TTC549 (cell line): ENCODE data around the gene CASTOR1.

Experiments
- FAIRE-seq: peaks from 2 replicates; lab custom pipeline; 2012; peaks lifted over from hg19 to GRCh38; lab: Jason Lieb, UNC

The CASTOR1 gene

DNA sequence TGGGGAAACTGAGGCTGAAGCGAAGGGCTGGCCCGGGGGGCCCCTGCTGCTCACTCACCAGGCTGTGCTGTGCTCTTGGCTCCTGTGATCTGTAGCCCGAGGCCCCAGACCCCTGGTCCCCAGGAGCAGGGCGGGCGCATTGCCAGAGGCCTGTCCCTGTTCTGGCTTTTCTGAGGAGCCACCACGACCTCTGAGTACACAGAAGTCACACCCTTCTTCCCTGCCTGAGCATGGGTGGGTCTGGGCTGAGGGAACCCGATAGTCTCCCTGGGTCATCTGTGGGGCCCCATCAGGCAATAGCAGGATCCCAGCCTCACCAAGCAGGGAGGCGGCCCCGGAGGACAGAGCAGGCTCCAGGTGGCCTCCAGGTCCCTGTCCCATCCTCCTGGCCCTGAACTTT, 5.1 kb downstream of the CASTOR1 start:
- FAIRE-seq = no peak

DNA sequence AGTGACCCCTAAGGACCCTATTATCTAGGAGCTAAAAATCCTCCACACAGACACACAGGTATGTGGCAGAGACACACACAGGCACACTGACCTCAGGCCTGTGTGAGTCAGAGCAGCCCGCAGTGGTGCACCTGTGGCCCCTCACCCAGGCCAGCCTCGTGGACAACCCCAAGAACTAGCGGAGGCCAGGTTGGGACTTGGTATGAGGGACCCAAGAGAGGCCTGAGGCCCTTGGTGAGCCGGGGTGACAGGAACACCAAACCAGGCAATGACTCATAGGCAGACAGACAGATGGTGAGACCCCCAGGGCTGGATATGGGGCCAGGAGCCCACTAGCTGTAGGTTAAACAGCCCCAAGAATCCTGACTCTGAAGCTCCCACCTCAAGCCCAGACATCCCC, 6.0 kb downstream of the CASTOR1 start:
- FAIRE-seq = no peak

DNA sequence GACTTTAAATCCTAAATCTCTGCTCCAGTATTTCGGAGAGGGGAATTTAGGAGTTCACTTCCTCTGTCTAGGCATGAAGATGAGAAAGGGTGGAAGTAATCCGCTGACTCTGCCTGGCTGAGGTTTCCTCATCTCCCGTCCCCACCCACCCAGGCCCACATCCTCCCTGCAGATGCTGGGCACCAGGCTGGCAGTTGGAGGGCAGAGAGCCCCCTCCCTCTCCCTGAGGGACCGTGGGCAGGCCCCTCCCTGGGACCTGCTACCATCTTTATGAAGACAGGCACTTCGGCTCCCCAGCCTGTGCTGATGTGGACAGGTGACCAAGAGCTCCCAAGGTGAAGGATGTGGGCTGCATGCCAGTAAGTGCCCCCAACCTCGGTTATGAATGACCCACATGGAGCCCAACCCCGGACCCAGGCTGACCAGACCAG, 6.7 kb downstream of the CASTOR1 start:
- no peak for FAIRE-seq

DNA sequence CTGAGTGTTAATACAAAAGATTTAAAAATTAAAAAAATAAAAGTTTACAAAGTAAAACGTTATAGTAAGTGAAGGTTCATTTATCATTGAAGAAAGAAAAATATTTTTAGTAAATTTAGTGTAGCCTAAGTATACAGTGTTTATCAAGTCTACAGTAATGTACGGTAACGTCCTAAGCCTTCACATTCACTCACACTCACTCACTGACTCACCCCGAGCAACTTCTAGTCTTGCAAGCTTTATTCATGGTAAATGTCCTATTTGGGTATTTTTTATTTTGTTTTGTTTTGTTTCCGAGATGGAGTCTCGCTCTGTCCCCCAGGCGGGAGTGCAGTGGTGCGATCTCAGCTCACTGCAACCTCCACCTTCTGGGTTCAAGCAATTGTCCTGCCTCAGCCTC, 8.8 kb downstream of the CASTOR1 start:
- FAIRE-seq = no peak

DNA sequence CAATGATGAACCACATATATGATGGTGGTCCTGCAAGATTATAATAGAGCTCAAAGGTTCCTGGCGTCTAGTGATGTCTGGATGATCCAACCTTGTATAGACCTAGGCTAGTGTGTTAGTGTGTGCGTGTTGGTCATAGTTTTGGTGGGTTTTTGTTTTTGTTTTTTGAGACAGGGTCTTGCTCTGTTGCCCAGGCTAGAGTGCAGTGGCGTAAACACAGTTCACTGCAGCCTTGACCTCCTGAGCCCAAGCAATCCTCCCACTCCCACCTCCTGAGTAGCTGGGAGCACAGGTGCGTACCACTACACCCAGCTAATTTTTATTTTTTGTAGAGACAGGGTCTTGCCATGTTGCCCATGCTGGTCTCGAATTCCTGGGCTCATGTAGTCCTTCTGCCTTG, 9.4 kb downstream of the CASTOR1 start:
- FAIRE-seq = no peak

DNA sequence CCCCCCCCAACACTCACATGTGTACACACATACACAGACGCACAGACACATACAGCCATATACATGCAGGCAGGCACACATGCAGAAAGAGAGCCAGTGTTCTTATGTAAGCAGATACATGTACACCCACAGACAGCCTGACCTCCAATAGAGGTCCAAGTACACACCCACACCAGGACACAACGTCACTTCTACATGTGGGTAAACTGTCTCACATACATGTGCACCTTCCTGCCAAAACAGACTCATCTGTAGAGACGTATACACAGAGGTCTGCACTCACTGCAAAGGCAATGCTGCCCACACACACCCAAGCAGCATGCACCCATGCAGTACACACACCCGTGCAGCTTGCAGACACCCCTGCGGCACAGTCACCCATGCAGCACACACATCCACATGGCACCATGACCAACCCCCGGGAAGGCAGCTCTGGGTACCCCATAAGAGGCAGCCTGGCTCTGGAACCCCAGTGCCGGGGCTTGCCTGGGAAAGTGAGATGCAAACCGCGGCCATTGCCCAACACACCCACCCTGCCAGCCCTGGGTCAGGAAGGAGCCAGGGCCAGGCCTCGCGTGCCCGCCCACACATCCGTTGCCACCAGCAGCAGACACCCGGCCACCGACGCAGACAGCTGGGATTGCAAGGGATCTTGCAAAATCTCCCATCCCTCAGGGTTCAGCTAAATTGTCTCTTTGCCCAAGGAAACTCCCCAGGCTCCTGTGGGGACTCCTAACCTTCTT, 10.1 kb downstream of the CASTOR1 start:
- no peak for FAIRE-seq

DNA sequence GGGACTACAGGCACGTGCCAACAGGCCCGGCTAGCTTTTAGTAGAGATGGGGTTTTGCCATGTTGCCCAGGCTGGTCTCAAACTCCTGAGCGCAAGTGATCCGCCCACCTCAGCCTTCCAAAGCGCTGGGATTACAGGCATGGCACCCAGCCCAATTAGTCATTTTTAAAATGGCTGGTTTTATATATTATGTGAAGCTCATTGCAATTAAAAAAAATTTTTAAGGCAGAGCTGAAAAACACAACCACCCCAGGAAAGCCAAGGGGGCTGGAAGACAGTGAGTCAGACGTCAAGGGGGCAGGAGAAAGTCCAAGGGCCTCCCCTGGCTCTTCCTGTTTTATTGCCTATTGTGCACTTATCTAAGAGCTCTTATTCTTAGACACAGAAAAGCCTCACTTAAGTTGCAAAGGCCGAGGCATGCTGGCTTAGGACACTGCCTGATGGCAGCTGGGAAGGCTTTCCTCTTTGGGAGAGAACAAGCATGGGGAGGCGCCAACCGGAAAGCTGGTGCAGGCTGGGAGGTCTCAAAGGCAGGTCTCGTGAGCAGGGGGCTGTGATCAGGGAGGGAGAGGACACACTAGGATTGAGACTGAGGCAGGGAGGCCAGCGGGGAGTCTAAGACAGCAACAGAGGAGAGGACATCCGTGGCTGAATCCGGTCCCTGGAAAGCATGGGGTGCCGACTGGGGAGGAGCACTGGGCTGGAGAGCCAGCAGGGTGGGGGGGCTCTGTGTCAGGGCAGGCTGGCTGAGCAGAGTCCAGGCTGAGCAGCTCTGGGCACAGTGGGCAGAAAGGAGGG, 11.6 kb downstream of the CASTOR1 start:
- no peak for FAIRE-seq

DNA sequence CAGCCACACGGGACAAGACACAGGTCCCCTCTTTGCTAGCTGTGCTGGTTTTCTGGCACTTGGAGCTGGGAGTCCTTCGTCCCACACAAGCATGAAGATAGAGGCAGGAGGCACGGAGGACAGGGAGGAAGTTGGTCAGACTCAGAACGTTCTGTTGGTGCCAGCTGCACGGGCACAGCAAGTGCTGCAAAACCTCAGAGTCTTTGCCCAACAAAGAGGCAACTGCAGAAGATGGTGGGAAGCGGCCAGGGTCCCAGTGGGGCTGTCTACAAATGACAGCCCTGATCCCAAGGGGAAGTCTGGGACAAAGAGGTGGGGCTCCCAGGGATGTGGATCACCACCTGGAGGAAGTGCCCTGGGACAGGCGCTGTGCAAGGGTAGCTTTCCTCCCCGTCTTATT, 13.3 kb downstream of the CASTOR1 start:
- no peak for FAIRE-seq

DNA sequence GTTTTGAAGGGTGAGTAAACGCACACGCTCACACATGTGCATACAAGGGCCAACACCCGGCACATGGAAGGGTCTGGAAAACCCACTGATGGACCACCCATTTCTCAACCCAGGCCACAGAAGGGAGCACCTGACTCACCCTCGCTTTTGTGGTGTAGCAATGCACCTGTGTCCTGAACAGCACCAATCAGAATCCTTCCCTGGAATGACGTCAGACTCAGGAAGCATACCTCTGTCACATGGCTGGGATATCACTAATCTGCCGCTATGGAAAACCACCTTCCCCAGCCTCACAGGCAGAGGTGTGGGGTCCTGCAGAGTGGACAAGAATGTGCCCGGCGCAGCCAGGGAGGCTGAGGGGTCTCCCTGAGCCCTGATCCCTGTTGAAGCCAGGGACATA, 13.7 kb downstream of the CASTOR1 start:
- FAIRE-seq = no peak

DNA sequence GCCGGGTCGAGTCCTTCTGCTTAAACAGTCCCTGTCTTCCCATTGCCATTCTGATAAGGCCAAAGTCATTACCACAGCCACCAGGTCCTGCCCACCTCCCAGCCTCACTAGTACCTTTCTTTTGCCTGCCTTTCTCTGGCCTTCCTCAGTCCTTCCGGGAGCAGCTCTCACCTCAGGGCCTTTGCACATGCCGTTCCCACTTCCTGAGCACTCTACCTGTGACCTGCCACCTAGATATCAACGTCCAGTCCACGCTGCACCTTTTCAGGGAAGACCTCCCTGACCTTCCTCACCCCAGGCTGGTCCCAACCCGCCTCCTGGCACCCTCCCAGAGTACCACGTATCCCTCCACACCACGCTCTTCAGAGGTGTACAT, 14.9 kb downstream of the CASTOR1 start:
- FAIRE-seq = no peak

DNA sequence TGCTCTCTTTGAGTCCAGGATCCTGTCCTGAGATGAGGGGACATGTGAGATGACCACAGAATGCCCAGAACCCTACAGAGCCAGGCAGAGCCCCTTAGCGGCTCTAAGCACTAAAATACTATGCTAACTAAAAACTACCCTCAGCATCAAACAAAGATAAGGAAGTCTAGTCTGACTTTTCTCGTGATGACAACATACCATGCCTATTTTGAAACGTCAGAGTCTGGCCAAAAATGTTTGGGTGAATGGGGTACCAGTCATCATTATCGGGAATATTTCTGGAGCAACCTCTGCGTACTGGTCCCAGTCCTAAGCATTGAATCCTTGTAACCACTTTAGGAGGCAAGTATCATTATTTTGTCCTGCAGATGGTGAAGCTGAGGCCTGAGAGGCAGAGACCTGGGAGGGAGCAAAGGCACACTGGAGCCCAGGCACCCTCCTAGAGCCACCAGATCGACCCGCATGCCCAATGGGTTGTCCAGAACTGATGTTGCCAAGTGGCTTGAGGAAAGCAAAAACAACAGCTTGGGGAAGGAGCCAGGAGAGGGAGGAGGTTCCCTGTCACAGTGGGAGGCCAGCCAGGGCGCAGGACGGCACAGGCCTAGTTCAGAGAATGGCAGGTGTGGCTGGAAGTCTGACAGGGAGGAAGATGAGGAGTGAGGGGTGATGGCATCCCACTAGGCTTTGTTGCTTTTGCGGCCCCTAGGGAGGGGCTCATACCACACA, 15.4 kb downstream of the CASTOR1 start:
- FAIRE-seq = no peak

DNA sequence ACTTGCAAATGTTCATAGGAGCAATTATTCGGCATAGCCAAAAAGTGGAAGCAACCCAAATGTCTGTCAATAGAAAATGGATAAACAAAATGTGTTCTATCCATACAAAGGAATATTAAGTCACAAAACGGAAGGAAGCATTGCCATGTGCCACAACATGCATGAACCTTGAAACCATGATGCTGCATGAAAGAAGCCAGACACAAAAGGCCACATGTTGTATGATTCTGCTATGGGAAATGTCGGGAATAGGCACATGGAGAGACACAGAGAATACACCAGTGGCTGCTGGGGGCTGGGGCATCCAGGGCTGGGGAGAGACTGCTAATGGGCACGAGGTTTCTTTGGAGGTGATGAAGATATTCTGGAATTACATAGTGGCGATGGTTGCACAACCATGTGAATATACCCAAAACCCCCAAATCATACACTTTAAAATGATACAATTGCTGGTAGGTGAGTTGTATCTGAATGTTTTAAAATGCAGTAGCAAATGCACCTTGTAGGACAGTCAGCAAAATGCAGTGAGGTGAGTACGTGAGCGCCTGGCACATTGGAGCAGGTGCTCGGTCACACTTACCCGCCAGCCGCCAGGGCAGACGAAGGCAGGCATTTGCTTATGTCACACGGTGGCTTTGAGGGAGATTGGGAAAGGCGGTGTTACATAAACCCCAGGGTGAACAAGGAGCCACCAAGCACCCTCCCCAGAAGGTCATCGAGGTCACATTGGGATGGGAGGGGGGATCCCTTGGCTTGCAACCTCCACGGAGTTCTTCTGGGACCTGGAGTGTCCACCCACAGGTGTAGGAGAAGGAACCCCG, 16.3 kb downstream of the CASTOR1 start:
- no peak for FAIRE-seq

DNA sequence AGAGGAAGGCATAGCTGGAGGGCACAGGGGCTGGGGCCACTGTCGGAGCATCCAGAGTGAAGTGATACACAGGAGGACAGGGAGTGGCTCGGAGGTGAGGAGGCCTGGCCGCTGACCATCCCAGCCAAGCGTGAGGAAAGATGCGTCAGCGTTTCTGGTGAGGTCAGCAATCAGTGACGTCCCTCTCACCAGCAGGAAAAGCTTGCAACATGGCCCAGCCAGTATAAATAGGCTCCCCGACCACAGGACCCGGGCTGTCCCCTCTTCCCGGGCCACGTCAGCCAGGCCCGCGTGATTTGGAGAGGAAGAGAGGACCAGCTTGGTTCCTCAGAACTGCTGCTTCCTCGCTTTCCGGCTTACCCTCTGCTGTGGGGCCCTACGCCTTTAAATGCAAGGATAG, 18.5 kb downstream of the CASTOR1 start:
- FAIRE-seq = no peak

DNA sequence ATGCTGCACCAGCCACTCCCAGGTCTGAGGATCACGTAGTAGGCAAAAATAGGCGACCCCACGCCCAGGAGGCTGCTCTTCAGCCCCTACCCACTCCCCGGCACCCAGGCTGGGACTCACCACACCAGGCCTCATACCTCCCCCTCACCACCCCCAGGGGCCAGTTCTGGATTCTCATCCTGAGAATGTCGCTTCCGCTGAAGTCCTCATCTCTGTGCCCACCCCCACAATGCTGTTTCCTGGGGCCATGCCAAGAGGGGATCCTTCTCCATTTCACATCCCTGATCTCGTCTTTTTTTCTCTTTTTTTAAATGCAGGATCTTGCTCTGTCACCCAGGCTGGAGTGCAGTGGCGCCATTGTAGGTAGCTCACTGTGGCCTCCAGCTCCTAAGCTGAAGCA, 21.0 kb downstream of the CASTOR1 start:
- FAIRE-seq = no peak

DNA sequence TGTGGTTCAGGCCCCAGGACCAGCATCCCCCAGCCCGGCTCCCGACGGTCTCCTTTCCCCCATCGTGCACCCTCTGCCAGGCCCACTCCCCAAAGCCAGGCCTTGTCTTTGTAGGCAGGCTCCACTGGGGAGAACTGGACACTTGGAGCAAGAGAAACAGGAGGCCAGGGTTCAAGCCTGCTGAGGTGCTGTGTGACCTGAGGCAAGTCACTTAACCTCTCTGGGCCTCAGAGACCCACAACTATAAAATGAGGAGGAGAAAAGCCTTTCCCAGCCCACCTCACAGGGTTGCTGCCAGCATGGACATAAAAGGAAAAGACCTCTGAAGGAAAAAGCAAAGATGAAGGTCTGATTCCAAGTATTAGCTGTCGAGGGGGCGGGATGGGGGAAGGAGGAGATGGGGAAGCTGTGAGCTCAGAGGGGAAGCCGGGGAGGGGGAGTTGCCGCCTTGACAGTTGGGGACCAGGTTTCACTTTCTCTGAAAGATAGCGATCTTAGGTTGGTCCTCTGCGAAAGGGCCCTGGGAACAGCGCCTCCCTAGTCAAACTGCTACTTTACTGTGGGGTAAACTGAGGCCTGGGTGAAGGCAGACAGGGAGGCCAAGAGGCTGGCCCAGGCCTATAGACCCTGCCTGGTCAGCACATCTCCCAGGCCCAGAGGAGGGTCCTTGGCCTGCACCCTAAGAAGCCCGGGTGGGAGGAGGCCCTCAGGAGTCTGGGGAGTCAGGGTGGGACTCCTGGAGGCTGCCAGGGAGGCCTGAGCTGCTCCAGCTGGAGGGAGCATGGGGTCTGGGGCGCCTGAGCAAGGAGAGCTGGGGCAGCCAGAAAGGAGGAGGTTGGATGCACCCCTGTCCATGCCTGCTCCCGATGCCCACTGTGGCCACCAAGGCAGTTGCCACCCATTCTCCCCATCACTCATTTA, 21.7 kb downstream of the CASTOR1 start:
- no peak for FAIRE-seq

DNA sequence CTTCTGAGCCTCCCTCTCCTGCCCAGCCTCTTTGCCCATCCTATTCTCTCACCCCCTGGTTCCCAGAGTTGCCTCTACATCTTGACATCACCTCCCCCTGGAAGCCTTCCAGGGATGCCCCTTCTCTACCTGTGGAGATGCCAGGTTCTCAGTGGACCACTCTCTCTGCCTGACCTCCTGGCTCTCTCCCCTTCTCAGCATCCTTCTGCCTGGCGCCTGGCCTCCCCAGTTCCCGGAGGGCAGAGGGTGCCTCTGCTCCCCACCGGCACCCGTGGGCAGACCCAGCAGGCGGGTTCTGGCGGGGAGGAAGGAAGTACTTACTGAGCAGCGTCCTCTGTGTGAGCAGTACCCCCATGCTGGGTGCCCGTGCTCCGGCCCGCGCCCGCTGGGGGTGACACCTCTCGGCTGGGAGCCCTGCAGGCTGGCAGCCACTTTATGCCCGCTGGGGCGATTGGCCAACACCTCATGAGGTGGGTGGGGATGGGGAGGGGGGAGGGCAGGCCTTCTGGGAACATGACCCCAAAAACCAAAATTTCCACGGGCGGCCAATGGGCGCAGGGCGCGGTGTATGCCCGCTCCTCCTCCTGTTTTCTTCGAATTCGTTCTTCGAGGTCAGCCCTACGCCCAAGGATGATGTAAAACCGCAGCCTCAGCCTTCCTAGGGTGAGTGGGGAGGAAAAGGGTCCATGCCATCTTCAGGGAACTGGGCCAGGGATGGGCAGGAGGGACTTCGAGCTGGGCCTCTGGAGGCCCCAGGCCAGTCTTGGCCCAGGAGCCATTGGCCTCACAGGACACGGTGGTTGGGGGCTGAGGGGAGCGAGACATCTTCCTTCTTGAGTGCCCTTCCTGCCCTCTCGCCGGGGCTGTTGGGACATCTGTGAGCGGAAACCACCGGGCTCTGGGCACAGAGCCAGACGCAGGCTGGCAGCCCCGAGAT, 22.6 kb downstream of the CASTOR1 start, which contains the start of gene OSM:
TSS of gene OSM (minus strand) at position 407 of the 937 bp plus-strand sequence. CDS start at position 355, 52 bp downstream.
- no peak for FAIRE-seq

DNA sequence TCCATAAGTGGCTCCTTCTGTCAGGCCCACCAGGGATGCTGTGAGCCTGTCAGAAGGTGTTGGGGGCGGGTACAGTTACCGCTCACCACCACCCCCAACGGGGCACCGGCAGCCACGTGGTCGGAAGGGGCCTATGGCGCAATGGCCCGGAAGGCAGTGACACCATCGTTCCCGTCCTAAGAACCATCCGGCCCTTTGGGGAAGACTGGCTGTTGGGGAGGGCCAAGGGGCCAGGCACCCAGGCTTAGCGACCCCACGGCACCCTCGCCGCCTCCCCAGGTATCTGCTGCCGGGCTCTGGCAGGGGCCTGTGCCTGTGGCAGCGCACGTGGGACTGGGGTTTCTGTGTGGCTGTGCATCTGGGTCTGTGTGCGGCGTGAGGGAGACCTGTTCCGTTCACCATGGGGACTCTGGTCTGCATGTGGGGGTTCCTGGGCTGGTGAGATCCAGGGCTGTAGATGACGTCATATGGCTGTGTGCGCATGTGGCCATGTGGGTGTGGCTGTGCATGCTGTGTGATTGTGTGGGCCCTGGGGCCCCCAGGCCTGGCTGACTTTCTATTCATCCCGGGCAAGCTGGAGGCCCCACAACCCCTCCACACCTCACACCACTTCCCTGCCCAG, 23.4 kb downstream of the CASTOR1 start:
- FAIRE-seq = no peak

DNA sequence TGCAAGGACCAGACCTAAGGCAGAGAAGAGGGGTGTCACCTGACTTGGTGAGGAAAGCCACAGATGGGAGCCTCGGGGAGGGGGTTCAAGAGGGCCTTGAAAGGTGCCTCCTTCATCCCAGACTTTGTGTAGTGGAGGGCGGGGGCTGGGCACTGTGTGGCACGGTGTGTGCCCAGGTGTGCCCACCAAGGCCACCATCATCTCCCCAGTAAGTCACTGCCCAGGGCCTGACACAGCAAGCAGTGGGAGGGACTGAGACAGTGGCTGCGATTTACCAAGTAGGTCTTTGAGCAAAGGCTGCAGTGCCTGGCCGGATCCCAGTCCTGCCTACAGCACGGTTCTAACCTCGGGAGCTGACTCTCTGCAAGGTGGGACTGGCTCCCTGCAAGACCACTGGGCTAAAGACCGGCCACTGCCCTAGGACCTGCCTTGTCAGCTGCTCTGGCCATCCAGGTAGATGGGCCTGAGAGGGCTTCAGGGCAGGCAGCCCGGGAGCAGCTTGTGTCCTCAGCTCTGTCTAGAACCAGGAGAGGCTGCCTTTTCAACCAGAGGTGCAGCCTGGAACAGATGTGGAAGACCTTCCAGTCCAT, 24.1 kb downstream of the CASTOR1 start:
- no peak for FAIRE-seq

DNA sequence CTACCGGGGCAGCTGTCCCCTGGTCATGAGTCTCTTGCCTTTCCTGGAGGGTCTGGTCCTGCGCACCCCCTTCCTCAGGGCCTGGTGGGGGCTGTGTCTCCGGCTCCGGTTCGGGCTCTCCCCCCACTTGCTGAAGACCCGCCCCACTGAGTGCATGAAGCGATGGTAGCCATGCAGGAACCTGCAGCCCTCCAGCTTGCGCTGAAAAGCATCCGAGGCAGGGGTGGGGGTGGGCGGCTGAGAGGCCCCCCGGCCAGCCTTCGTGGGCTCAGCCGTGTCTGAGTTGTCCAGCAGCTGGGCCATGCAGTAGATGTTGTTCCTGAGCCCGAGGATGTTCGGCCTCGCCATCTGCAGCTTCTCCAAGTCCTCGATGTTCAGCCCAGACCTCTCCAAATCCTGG, 25.4 kb downstream of the CASTOR1 start:
- no peak for FAIRE-seq
